ENCODE measurements around the gene EXOSC5. TPM values are rescaled to one million over a fixed set of nuclear protein-coding genes. Genes with fewer than 3 reads are reported as not detected.

Gene EXOSC5
- total and polyA plus RNA-seq, 10 of the 15 experiments (the other 5 are each of a cell fraction or from before 2014, with no cell fraction given) = 15.8 to 123 (median 52.7) TPM

GRCh38 chr19:41442473-41443355 is 45.6 kb upstream of the EXOSC5 start, which contains the start of gene ERICH4:
Gene ERICH4 (plus strand): TSS chr19:41443156. CDS start chr19:41443170, 14 bp downstream.
- no peak for ATAC-seq
- ChIA-PET RAD21 (ENCODE audit: unreplicated experiment) (interaction anchor here (0.8 kb wide), 1 partner anchor 135 kb away, joined by 3 read pairs; no protein-coding TSS in a partner anchor), SMC1A (ENCODE audit: uncharacterized antibody, unreplicated experiment) (no interaction called here), POLR2A (no interaction called here), CTCF (interaction anchor here (0.8 to 1.3 kb wide), 2 partner anchors 84 to 128 kb away, joined by 3 read pairs; no protein-coding TSS in a partner anchor)
- no peak within 1 kb of the TSS; the same call in 1 of the 2 replicates for H2AFZ ChIP-seq (ENCODE audit: control insufficient read depth, low read depth, low read length)
- FAIRE-seq = no peak
- H3K36me3 ChIP-seq (ENCODE audit: control insufficient read depth in 2 of 2, insufficient read depth in 2 of 2, low read length in 1 of 2) = no peaks in the 10 kb centered on the region; a peak in 1 of 4 replicates
- H3K4me1 ChIP-seq (ENCODE audit: control insufficient read depth, insufficient read depth, low read length) = no peaks in the 10 kb centered on the region; the same call in 1 of the 2 replicates
- no peak within 1 kb of the TSS for H3K4me2 ChIP-seq (ENCODE audit: control insufficient read depth, insufficient read depth)
- WGBS (ENCODE audit: insufficient coverage, insufficient replicate concordance, low lambda C conversion rate, missing lambda C conversion rate) = 33% methylated on average over 7 of the region's 7 CpGs
- TF ChIP-seq NFYB (IDR thresholded peaks at IDR 0.05; ENCODE audit: insufficient read depth, low read depth, low read length) (no peak), CHD4 (IDR thresholded peaks at IDR 0.05) (no peak), POU2F2 (IDR thresholded peaks at IDR 0.05; ENCODE audit: borderline replicate concordance, low read depth, low read length) (no peak), NBN (IDR thresholded peaks at IDR 0.05) (no peak), JUNB (IDR thresholded peaks at IDR 0.05) (no peak), ZZZ3 (IDR thresholded peaks at IDR 0.05; ENCODE audit: control insufficient read depth, insufficient read length, low read depth) (no peak), IKZF2 (IDR thresholded peaks at IDR 0.05) (no peak), NFXL1 (IDR thresholded peaks at IDR 0.05; ENCODE audit: borderline replicate concordance) (no peak), SMC3 (IDR thresholded peaks at IDR 0.05; ENCODE audit: borderline replicate concordance, low read length) (no peak), PAX8 (IDR thresholded peaks at IDR 0.05) (no peak), SMARCA5 (IDR thresholded peaks at IDR 0.05) (no peak), KLF5 (IDR thresholded peaks at IDR 0.05; ENCODE audit: partially characterized antibody) (no peak), RUNX3 (IDR thresholded peaks at IDR 0.05; ENCODE audit: low read length) (no peak)
- TF ChIP-seq, protein P1, sequence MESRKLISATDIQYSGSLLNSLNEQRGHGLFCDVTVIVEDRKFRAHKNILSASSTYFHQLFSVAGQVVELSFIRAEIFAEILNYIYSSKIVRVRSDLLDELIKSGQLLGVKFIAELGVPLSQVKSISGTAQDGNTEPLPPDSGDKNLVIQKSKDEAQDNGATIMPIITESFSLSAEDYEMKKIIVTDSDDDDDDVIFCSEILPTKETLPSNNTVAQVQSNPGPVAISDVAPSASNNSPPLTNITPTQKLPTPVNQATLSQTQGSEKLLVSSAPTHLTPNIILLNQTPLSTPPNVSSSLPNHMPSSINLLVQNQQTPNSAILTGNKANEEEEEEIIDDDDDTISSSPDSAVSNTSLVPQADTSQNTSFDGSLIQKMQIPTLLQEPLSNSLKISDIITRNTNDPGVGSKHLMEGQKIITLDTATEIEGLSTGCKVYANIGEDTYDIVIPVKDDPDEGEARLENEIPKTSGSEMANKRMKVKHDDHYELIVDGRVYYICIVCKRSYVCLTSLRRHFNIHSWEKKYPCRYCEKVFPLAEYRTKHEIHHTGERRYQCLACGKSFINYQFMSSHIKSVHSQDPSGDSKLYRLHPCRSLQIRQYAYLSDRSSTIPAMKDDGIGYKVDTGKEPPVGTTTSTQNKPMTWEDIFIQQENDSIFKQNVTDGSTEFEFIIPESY (IDR thresholded peaks at IDR 0.05) = no peak
- TF ChIP-seq, protein P2, sequence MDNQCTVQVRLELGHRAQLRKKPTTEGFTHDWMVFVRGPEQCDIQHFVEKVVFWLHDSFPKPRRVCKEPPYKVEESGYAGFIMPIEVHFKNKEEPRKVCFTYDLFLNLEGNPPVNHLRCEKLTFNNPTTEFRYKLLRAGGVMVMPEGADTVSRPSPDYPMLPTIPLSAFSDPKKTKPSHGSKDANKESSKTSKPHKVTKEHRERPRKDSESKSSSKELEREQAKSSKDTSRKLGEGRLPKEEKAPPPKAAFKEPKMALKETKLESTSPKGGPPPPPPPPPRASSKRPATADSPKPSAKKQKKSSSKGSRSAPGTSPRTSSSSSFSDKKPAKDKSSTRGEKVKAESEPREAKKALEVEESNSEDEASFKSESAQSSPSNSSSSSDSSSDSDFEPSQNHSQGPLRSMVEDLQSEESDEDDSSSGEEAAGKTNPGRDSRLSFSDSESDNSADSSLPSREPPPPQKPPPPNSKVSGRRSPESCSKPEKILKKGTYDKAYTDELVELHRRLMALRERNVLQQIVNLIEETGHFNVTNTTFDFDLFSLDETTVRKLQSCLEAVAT (IDR thresholded peaks at IDR 0.05) = no peak
- TF ChIP-seq, protein P3, sequence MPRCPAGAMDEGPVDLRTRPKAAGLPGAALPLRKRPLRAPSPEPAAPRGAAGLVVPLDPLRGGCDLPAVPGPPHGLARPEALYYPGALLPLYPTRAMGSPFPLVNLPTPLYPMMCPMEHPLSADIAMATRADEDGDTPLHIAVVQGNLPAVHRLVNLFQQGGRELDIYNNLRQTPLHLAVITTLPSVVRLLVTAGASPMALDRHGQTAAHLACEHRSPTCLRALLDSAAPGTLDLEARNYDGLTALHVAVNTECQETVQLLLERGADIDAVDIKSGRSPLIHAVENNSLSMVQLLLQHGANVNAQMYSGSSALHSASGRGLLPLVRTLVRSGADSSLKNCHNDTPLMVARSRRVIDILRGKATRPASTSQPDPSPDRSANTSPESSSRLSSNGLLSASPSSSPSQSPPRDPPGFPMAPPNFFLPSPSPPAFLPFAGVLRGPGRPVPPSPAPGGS (IDR thresholded peaks at IDR 0.05; ENCODE audit: borderline replicate concordance, insufficient read depth, low read depth, low read length, poor library complexity, severe bottlenecking) = no peak
- TF ChIP-seq, protein P4, sequence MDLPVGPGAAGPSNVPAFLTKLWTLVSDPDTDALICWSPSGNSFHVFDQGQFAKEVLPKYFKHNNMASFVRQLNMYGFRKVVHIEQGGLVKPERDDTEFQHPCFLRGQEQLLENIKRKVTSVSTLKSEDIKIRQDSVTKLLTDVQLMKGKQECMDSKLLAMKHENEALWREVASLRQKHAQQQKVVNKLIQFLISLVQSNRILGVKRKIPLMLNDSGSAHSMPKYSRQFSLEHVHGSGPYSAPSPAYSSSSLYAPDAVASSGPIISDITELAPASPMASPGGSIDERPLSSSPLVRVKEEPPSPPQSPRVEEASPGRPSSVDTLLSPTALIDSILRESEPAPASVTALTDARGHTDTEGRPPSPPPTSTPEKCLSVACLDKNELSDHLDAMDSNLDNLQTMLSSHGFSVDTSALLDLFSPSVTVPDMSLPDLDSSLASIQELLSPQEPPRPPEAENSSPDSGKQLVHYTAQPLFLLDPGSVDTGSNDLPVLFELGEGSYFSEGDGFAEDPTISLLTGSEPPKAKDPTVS (IDR thresholded peaks at IDR 0.05; ENCODE audit: low read depth, low read length) = no peak
- no peak within 1 kb of the TSS for H3K9ac ChIP-seq (ENCODE audit: control insufficient read depth, insufficient read depth, low read length)
- no peaks in the 10 kb centered on the region for H4K20me1 ChIP-seq (ENCODE audit: control insufficient read depth, insufficient read depth)
- H3K27ac ChIP-seq (ENCODE audit: control insufficient read depth, insufficient read depth) = no peak within 1 kb of the TSS
- BruUV-seq (replicated peaks) = no TSS peak
- no peaks in the 10 kb centered on the region for H3K9me3 ChIP-seq (replicated peaks; ENCODE audit: control insufficient read depth, insufficient read depth, low read length)
- H3K27me3 ChIP-seq (replicated peaks in 1 of 2; ENCODE audit: control insufficient read depth in 2 of 2, insufficient read depth in 2 of 2, low read length in 1 of 2) = no peaks in the 10 kb centered on the region
- in situ Hi-C loops (cut with MboI) (loop anchor here (10.0 kb wide), 2 partner anchors 92 to 132 kb away; partner anchors contain the start of gene CEACAM21), intact Hi-C loops (cut with micrococcal nuclease; ENCODE audit: unreplicated experiment) (no loop called here)
- peaks cover 2% of the 10 kb centered on the region for H3K79me2 ChIP-seq (ENCODE audit: control insufficient read depth, insufficient read depth, low read length)
- no peak for DNase-seq (ENCODE audit: low read depth, low spot score)
- H3K4me3 ChIP-seq = no peak within 1 kb of the TSS

All from GM12878 (cell line).